GM19023 (cell line): ENCODE results near the gene SPATA33.
"Not testable (repeated sequence)": the region's sequence is repeated elsewhere in the genome, so short reads cannot be mapped to it uniquely, and the experiment has no call there.

Experiments
- ATAC-seq: cut with Tn5 transposase; IDR thresholded peaks from one replicate; pipeline ENCODE4 v1.9.1; 2021; ENCODE audit warnings: mild to moderate bottlenecking, moderate library complexity; ENCODE audit not compliant: unreplicated experiment

Gene SPATA33

GRCh38 chr16:89624777-89625761 is 32.6 kb upstream of the SPATA33 start:
- no peak for ATAC-seq

- no peak for ATAC-seq
Observed at GRCh38 chr16:89629827-89630610, 27.6 kb upstream of the SPATA33 start.

- no peak for ATAC-seq
Observed at GRCh38 chr16:89633064-89633631, 24.5 kb upstream of the SPATA33 start.

- not testable (repeated sequence) for ATAC-seq
Observed at GRCh38 chr16:89634463-89635385, 22.9 kb upstream of the SPATA33 start.

- ATAC-seq = no peak
Observed at GRCh38 chr16:89636663-89637062, 21.0 kb upstream of the SPATA33 start.

GRCh38 chr16:89637379-89637778 is 20.3 kb upstream of the SPATA33 start:
- no peak for ATAC-seq

- no peak for ATAC-seq
Observed at GRCh38 chr16:89638455-89638854, 19.2 kb upstream of the SPATA33 start.

GRCh38 chr16:89639385-89639784 is 18.3 kb upstream of the SPATA33 start:
- no peak for ATAC-seq

GRCh38 chr16:89641458-89642119 is 16.0 kb upstream of the SPATA33 start:
- ATAC-seq = no peak

- no peak for ATAC-seq
Observed at GRCh38 chr16:89642574-89642973, 15.1 kb upstream of the SPATA33 start.

GRCh38 chr16:89643769-89644300 is 13.8 kb upstream of the SPATA33 start:
- ATAC-seq = no peak

- no peak for ATAC-seq
Observed at GRCh38 chr16:89645122-89645521, 12.5 kb upstream of the SPATA33 start.

GRCh38 chr16:89646270-89646669 is 11.4 kb upstream of the SPATA33 start:
- no peak for ATAC-seq

GRCh38 chr16:89646906-89647305 is 10.7 kb upstream of the SPATA33 start:
- no peak for ATAC-seq

- ATAC-seq = no peak
Observed at GRCh38 chr16:89651584-89651983, 6.1 kb upstream of the SPATA33 start.

- ATAC-seq = no peak
Observed at GRCh38 chr16:89653656-89654295, 3.9 kb upstream of the SPATA33 start.

GRCh38 chr16:89655062-89655643 is 2.5 kb upstream of the SPATA33 start:
- ATAC-seq = no peak

- no peak for ATAC-seq
Observed at GRCh38 chr16:89656435-89657121, 1.1 kb upstream of the SPATA33 start.
